Raji (cell line): ENCODE measurements around the gene ENTPD8.

Source experiments
- POLR2A ChIP-seq: IDR thresholded peaks from 2 replicates; pipeline ENCODE4 v1.6.1; 2011; ENCODE audit warnings: low read depth, low read length, control low read depth; ENCODE audit not compliant: insufficient read depth

Gene ENTPD8

GRCh38 chr9:137453643-137454081 lies 12.5 kb upstream of the ENTPD8 start:
- TF ChIP-seq POLR2A = no peak

GRCh38 chr9:137452761-137453642 lies 11.8 kb upstream of the ENTPD8 start:
- no peak for TF ChIP-seq POLR2A

- no peak for TF ChIP-seq POLR2A
These were observed 11.0 kb upstream of the ENTPD8 start for GRCh38 chr9:137452006-137452760.

GRCh38 chr9:137449931-137450538 lies 8.9 kb upstream of the ENTPD8 start:
- no peak for TF ChIP-seq POLR2A

- TF ChIP-seq POLR2A = no peak
These were observed 8.1 kb upstream of the ENTPD8 start for GRCh38 chr9:137449081-137449844.

- no peak for TF ChIP-seq POLR2A
These were observed 7.4 kb upstream of the ENTPD8 start for GRCh38 chr9:137448602-137448962.

- no peak for TF ChIP-seq POLR2A
These were observed 6.8 kb upstream of the ENTPD8 start for GRCh38 chr9:137447722-137448601.

GRCh38 chr9:137446851-137447471 lies 5.8 kb upstream of the ENTPD8 start:
- TF ChIP-seq POLR2A = no peak

- TF ChIP-seq POLR2A = no peak
These were observed 4.8 kb upstream of the ENTPD8 start for GRCh38 chr9:137445930-137446431.

- no peak for TF ChIP-seq POLR2A
These were observed 4.2 kb upstream of the ENTPD8 start for GRCh38 chr9:137445275-137445807.

- no peak for TF ChIP-seq POLR2A
These were observed 3.1 kb upstream of the ENTPD8 start for GRCh38 chr9:137444106-137444790.

- TF ChIP-seq POLR2A = no peak
These were observed 771 bp upstream of the ENTPD8 start for GRCh38 chr9:137441935-137442321.
